H1 (cell line): ENCODE results near the gene FAM181A.

Experiments
- ASH2L ChIP-seq: fragments of 200-600, 300-600 bp; sonication (generic); IDR thresholded peaks from one replicate; pipeline ENCODE4 v1.7.1; 2017; ENCODE audit warnings: low read length
- BCL11A ChIP-seq, 2 experiments: IDR thresholded peaks; one replicate each; pipeline ENCODE4 v1.6.1; 2011; ENCODE audit warnings: low read depth in 2 of 2, low read length in 2 of 2, mild to moderate bottlenecking in 2 of 2
- CHD2 ChIP-seq: IDR thresholded peaks from 2 replicates; pipeline ENCODE4 v1.6.1; 2012; ENCODE audit warnings: low read length, improper control_type of control experiment
- EGR1 ChIP-seq: IDR thresholded peaks from 2 replicates; pipeline ENCODE4 v1.6.1; 2011; ENCODE audit warnings: low read depth, low read length, borderline replicate concordance
- EP300 ChIP-seq, 2 experiments: IDR thresholded peaks; 1 replicate in 1 of 2; 2 replicates in 1 of 2; pipeline ENCODE4 v1.6.1; 2011 to 2012; ENCODE audit warnings: low read depth in 2 of 2, low read length in 2 of 2, mild to moderate bottlenecking in 2 of 2, borderline replicate concordance in 1 of 2, inconsistent platforms in 1 of 2, moderate library complexity in 1 of 2
- EZH2 ChIP-seq: fragments of 200-600 bp; sonication (generic); IDR thresholded peaks from 2 replicates; pipeline ENCODE4 v1.7.1; 2012; ENCODE audit warnings: low read depth, mild to moderate bottlenecking, moderate library complexity, low read length, inconsistent platforms; ENCODE audit not compliant: severe bottlenecking
- JUND ChIP-seq: IDR thresholded peaks from 2 replicates; pipeline ENCODE4 v1.6.1; 2011; ENCODE audit warnings: mild to moderate bottlenecking, improper control_type of control experiment, low read length
- NRF1 ChIP-seq: IDR thresholded peaks from 2 replicates; pipeline ENCODE4 v1.6.1; 2011; ENCODE audit warnings: mild to moderate bottlenecking, low read depth, low read length, improper control_type of control experiment
- POLR2A ChIP-seq, 2 experiments: IDR thresholded peaks; 1 replicate in 1 of 2; 2 replicates in 1 of 2; pipeline ENCODE4 v1.6.1; 2011; ENCODE audit warnings: low read depth in 2 of 2, low read length in 2 of 2, mild to moderate bottlenecking in 2 of 2; ENCODE audit errors: control extremely low read depth in 1 of 2
- SP1 ChIP-seq: IDR thresholded peaks from 2 replicates; pipeline ENCODE4 v1.6.1; 2011; ENCODE audit warnings: low read depth, low read length
- SUZ12 ChIP-seq: fragments of 200-600 bp; sonication (generic); IDR thresholded peaks from 2 replicates; pipeline ENCODE4 v1.6.1; 2012; ENCODE audit warnings: mild to moderate bottlenecking, inconsistent platforms, low read length, moderate library complexity, mixed read lengths
- TBP ChIP-seq: IDR thresholded peaks from 2 replicates; pipeline ENCODE4 v1.6.1; 2011; ENCODE audit warnings: low read depth, low read length, improper control_type of control experiment
- ZNF274 ChIP-seq: IDR thresholded peaks from 2 replicates; pipeline ENCODE4 v1.7.0; 2012; ENCODE audit warnings: low read length, borderline replicate concordance; ENCODE audit errors: extremely low read depth
- TF ChIP-seq, protein P1 (sequence below), 3 experiments: IDR thresholded peaks; 1 replicate in 2 of 3; 2 replicates in 1 of 3; pipeline versions ENCODE4 v1.5.1 to v1.6.1; 2011; ENCODE audit warnings: low read length in 3 of 3, mild to moderate bottlenecking in 3 of 3, inconsistent platforms in 2 of 3, low read depth in 1 of 3, moderate library complexity in 1 of 3; ENCODE audit not compliant: insufficient read depth in 1 of 3; ENCODE audit errors: control extremely low read depth in 1 of 3

GRCh38 chr14:93903342-93904184 lies 23.6 kb upstream of the FAM181A start:
- TF ChIP-seq POLR2A (IDR thresholded peaks at IDR 0.05; ENCODE audit: control extremely low read depth in 1 of 2, low read depth in 2 of 2, low read length in 2 of 2) (no peak), EZH2 (no peak), SUZ12 (no peak), NRF1 (no peak), EP300 (IDR thresholded peaks at IDR 0.05; ENCODE audit: borderline replicate concordance in 1 of 2, low read depth in 2 of 2, low read length in 2 of 2) (no peak), BCL11A (IDR thresholded peaks at IDR 0.05; ENCODE audit: low read depth in 2 of 2, low read length in 2 of 2) (no peak), TBP (no peak), EGR1 (no peak), CHD2 (no peak), JUND (no peak), ASH2L (no peak), SP1 (no peak), ZNF274 (no peak)
- TF ChIP-seq, protein P1, sequence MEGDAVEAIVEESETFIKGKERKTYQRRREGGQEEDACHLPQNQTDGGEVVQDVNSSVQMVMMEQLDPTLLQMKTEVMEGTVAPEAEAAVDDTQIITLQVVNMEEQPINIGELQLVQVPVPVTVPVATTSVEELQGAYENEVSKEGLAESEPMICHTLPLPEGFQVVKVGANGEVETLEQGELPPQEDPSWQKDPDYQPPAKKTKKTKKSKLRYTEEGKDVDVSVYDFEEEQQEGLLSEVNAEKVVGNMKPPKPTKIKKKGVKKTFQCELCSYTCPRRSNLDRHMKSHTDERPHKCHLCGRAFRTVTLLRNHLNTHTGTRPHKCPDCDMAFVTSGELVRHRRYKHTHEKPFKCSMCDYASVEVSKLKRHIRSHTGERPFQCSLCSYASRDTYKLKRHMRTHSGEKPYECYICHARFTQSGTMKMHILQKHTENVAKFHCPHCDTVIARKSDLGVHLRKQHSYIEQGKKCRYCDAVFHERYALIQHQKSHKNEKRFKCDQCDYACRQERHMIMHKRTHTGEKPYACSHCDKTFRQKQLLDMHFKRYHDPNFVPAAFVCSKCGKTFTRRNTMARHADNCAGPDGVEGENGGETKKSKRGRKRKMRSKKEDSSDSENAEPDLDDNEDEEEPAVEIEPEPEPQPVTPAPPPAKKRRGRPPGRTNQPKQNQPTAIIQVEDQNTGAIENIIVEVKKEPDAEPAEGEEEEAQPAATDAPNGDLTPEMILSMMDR (IDR thresholded peaks at IDR 0.05; ENCODE audit: control extremely low read depth in 1 of 3, insufficient read depth in 1 of 3, low read depth in 1 of 3, low read length in 3 of 3), result peak; percentile 84 to 90 (median 87)
